Ovary (tissue), 3 donors: Measurements from ENCODE around the gene ELK3.
"Not testable (repeated sequence)": the region's sequence is repeated elsewhere in the genome, so short reads cannot be mapped to it uniquely, and the experiment has no call there.

Source experiments
- CTCF ChIP-seq, 3 donors: fragments of 450-650 bp in 2 of 3; fragments of 200-600 bp in 1 of 3; IDR thresholded peaks; one replicate each; pipeline versions ENCODE4 v1.5.1 to v1.8.0; 2016 to 2022; ENCODE audit warnings: antibody characterized with exemption in 3 of 3, mild to moderate bottlenecking in 1 of 3
- EP300 ChIP-seq: sonication (generic); formaldehyde crosslinking; IDR thresholded peaks from one replicate; pipeline ENCODE4 v1.6.1; 2017; ENCODE audit warnings: antibody characterized with exemption
- POLR2A ChIP-seq: fragments of 450-650 bp; IDR thresholded peaks from one replicate; pipeline ENCODE4 v1.6.1; 2017; ENCODE audit warnings: antibody characterized with exemption, mild to moderate bottlenecking, moderate library complexity
- donor health status: DM: no; HTN: no; CAD: no.

- not testable (repeated sequence) for TF ChIP-seq CTCF (IDR thresholded peaks at IDR 0.05); EP300; POLR2A
Measured at GRCh38 chr12:96315741-96316481, 121.7 kb downstream of the ELK3 start.
